ENCODE measurements around the gene ZNF557.
"Not testable (repeated sequence)": the region's sequence is repeated elsewhere in the genome, so short reads cannot be mapped to it uniquely, and the experiment has no call there.

DNA sequence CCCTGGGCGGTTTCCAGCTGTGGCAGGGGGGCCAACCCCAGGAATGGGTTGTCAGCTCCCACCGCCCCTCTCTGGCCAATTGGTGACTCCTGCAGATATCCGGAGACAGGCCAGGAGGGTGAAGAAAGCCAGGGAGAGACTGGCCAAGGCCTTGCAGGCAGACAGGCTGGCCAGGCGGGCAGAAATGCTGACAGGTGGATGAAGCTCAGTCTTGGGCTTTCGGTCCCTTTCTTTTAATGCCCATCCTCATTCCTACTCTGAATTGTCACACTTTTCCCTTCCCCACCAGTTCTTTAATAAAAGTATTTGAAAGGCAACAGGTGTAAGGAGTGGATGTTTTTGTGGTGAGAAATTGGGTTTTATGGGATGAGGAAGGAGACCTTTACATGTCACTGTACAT is 18.1 kb upstream of the ZNF557 start:
- TF ChIP-seq, protein P1, sequence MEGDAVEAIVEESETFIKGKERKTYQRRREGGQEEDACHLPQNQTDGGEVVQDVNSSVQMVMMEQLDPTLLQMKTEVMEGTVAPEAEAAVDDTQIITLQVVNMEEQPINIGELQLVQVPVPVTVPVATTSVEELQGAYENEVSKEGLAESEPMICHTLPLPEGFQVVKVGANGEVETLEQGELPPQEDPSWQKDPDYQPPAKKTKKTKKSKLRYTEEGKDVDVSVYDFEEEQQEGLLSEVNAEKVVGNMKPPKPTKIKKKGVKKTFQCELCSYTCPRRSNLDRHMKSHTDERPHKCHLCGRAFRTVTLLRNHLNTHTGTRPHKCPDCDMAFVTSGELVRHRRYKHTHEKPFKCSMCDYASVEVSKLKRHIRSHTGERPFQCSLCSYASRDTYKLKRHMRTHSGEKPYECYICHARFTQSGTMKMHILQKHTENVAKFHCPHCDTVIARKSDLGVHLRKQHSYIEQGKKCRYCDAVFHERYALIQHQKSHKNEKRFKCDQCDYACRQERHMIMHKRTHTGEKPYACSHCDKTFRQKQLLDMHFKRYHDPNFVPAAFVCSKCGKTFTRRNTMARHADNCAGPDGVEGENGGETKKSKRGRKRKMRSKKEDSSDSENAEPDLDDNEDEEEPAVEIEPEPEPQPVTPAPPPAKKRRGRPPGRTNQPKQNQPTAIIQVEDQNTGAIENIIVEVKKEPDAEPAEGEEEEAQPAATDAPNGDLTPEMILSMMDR (IDR thresholded peaks at IDR 0.05) = not testable (repeated sequence)
- not testable (repeated sequence) for TF ChIP-seq POLR2A (IDR thresholded peaks at IDR 0.05)

Measured in testis (tissue), 2 donors.